C4-2B (cell line): ENCODE measurements around the gene PTPRM.

Experiments
- H3K27ac ChIP-seq: fragments of 450-650 bp; 2 replicates; pipeline ENCODE4 v1.5.1; 2017
- ZFX ChIP-seq: fragments of 450-650 bp; IDR thresholded peaks from 2 replicates; pipeline ENCODE4 v1.6.1; 2017
- TF ChIP-seq, protein P1 (sequence below): fragments of 450-650 bp; conservative IDR thresholded peaks from 2 replicates; pipeline ENCODE4 v1.5.1; 2017; ENCODE audit warnings: mild to moderate bottlenecking

Gene PTPRM

DNA sequence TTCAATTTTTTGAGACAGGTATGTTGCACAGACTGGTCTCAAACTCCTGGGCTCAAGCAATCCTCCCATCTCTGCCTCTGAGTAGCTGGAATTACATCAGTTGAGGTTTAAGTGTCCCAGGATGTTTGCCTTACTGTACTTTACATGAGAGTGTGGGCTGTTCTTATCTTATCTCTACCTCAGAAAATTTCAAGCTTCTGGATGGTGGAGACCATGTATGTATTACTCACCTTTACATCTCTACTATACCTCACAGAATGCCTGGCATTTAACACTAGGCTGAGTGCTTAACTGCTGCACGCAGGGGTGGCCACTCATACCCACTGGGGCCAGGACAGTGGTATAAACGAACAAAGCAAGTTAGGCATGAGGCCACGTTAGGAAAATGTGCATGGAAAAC, 770.1 kb downstream of the PTPRM start:
- TF ChIP-seq, protein P1, sequence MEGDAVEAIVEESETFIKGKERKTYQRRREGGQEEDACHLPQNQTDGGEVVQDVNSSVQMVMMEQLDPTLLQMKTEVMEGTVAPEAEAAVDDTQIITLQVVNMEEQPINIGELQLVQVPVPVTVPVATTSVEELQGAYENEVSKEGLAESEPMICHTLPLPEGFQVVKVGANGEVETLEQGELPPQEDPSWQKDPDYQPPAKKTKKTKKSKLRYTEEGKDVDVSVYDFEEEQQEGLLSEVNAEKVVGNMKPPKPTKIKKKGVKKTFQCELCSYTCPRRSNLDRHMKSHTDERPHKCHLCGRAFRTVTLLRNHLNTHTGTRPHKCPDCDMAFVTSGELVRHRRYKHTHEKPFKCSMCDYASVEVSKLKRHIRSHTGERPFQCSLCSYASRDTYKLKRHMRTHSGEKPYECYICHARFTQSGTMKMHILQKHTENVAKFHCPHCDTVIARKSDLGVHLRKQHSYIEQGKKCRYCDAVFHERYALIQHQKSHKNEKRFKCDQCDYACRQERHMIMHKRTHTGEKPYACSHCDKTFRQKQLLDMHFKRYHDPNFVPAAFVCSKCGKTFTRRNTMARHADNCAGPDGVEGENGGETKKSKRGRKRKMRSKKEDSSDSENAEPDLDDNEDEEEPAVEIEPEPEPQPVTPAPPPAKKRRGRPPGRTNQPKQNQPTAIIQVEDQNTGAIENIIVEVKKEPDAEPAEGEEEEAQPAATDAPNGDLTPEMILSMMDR = no peak
- TF ChIP-seq ZFX = no peak
- peak overlapping the region; percentile 6; the same call in 1 of the 2 replicates for H3K27ac ChIP-seq

DNA sequence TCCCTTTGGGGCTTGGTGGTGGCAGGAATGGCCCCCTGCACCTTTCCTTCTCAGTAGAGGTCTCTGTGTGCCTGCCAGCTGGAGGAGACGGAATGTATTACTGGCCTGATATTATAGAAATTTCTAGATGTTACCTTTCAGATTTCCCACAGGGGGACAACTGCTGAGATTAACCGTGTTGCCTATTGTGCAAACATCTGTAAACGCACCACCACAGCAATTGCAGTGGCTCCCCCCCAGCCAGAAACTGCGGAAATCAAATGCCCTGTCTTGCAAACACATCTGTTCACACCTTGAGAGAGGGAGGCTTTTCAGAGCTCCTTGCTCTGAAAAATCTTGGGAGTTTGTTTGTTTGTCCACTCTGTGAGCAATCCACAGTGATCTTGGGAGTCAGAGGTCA, 772.1 kb downstream of the PTPRM start:
- H3K27ac ChIP-seq = no peak overlapping the region
- TF ChIP-seq, protein P1 = no peak
- TF ChIP-seq ZFX = no peak

DNA sequence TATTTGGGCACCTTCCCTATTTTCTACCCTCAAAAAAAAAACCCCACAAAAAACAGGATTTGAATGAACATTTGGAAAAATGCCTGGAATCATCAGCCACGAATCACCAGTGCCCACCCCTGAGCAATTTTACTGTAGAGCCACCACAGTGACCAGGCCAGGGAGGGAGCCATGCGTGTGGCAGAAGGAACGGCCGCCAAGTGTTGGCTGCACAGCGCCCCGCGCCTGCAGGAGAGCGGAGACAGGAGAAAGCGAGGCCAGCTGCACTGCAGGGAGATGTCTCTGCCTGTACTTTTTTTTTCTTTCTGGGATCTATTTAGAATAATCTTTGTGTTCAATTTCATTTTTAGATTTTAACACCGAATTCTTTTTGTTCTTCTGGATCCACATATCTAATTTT, 772.8 kb downstream of the PTPRM start:
- no peak overlapping the region for H3K27ac ChIP-seq
- no peak for TF ChIP-seq ZFX
- TF ChIP-seq, protein P1 = no peak

DNA sequence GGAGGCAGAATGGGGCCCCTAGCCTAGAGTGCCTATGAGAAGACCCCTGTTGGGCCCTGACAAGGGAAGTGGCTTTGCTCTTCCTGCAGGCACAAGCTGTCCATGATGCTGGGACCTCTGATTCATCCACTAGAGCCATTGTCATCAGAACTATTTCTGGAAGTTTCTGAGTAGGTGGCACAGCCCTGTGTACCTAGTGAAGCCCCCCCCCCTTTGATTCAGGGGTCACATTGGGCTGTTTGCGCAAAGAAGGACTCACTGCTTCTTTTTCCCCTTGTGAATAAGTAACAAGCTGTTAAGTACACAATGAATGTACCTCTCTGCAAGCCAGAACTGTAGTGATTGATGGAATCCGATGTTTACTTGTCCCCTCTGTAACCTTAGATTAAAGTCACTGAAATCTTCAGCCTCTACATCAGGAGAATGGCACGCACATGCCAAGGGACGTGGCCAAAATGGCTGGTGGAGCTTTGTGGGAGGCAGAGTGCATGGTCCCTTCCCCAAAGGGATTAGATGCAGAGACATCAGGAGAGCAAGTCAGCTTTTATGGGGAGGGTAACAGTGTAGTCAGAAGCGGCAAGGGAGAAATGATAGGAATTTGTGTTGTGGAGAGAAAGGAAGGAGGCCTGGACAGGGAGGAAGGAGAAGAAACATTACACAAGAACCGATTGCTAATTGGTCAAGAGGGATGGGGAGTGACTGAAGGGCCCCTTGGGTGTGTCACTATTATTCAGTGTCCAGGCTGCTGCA, 774.5 kb downstream of the PTPRM start:
- TF ChIP-seq, protein P1 = no peak
- no peak for TF ChIP-seq ZFX
- peak overlapping the region; percentile 28; the same call in 1 of the 2 replicates for H3K27ac ChIP-seq

DNA sequence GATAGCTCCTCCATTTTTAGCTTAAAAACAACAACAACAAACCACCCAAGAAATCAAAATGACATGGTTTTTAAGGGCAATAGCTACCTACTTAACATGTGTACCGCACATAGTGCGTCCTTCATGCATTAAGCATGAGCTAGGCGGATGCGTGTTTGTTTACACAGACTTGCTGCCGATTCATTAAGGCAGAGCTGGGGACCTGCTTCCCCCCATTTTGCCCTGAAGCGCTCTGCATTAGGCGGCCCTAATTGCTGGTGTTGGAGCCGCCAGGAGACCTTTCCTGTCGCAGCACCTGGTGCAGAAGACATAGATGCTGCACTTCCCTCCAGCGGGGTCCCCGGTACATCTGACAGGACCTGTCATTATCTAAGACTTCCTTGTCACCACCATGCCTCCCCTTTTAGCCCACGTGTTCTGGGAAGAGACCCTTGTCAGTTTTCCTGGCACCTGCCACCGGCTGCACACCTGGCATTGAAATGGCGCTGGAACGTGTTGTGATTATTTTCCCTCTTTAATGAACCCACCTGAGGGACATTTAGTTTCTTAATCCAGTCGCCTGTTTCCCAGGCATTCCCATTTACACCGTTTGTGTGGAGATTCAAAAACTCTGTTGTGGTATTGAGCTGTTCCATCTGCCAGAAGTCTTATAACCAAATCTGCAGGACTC, 781.1 kb downstream of the PTPRM start:
- TF ChIP-seq ZFX = no peak
- TF ChIP-seq, protein P1 = no peak
- no peak overlapping the region for H3K27ac ChIP-seq

DNA sequence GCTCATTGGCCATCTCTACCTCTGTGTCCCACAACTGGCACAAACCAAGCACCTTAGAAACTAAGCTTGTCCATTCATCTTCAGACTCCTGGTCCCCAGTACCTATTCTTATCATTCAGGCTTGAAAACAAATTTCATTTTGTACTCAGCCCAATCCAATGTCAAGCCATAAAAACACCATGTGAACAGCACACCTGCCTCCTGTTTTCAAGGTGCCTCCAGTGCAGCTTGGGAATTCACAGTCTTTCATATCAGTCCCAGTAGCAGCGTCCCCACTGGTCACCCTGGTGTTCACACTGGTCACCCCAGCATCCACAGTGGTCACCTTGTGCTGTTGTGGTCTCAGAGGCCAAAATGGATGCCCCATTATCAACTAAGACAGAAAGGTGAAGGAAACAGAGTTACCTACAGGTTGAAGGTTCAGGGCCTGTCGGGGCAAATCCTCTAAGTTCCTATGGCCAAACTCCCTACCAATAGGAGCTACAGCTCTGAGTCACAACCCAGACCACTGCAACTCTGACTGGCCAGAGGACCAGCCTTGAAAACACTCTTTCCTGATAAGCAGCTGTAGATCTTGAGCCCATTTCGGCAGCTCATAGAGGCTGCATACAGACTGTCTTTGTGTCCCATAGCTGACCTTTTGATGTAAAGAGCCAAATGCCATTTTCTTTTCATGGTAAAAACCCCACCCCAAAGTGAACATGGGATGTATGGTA, 782.6 kb downstream of the PTPRM start:
- TF ChIP-seq, protein P1 = no peak
- no peak for TF ChIP-seq ZFX
- no peak overlapping the region for H3K27ac ChIP-seq

DNA sequence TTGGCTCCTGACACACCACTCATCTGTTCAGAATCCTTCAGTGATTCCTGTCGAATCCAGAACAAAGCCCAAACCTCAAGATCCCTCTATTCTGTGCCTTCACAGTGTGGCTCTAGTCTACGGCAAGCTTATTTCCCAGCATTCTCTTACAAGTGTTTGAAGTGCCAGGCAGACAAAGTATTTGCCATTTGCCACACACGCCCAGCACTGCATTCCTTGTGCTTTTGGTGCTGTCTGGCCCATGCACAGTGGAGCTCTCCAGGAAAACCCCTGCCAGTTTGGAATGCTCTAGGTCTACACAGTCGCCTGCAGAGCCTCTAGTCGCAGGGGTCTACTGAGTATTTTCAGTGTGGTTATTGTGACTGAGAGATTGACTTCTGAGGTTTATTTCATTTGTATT, 783.5 kb downstream of the PTPRM start:
- TF ChIP-seq, protein P1 = no peak
- TF ChIP-seq ZFX = no peak
- no peak overlapping the region for H3K27ac ChIP-seq
